PC-3 (cell line): ENCODE data around the gene STAU1.

Experiments
- CTCF ChIP-seq: fragments of 300-600 bp; sonication (generic); conservative IDR thresholded peaks from 2 replicates; pipeline ENCODE4 v1.5.1; 2017; ENCODE audit warnings: antibody characterized with exemption, low read depth, mild to moderate bottlenecking, low read length
- EZH2 ChIP-seq: fragments of 300-600 bp; sonication (generic); IDR thresholded peaks from one replicate; pipeline ENCODE4 v1.6.1; 2017; ENCODE audit warnings: antibody characterized with exemption, mild to moderate bottlenecking, low read length; ENCODE audit not compliant: unreplicated experiment
- EZH2phosphoT487 ChIP-seq: fragments of 300-600 bp; sonication (generic); IDR thresholded peaks from 2 replicates; pipeline ENCODE4 v1.6.1; 2018; ENCODE audit warnings: mild to moderate bottlenecking, antibody characterized with exemption, low read length, borderline replicate concordance

GRCh38 chr20:49122920-49123319 lies 65.2 kb downstream of the STAU1 start:
- TF ChIP-seq EZH2, result no peak
- TF ChIP-seq EZH2phosphoT487, result no peak
- no peak for TF ChIP-seq CTCF
